RWPE1 (cell line): ENCODE results near the gene IGFLR1.

ENCODE experiments used
- CTCF ChIA-PET: fragments of 350-600 bp; sonication (Branson Sonifier 250); formaldehyde crosslinking; extraction: SDS; loops from one replicate; lab custom pipeline; 2021; lab: Yijun Ruan, JAX
- POLR2A ChIA-PET: fragments of 400-600 bp; formaldehyde crosslinking; extraction: SDS; loops from one replicate; lab custom pipeline; 2020; ENCODE audit warnings: antibody characterized with exemption; ENCODE audit not compliant: low non-redundant PET; lab: Yijun Ruan, JAX
- DNase-seq: peaks from one replicate; pipeline ENCODE4 v3.0.0; 2012; ENCODE audit warnings: low spot score
- H3K27ac ChIP-seq: fragments of 450-650 bp; 2 replicates; pipeline ENCODE4 v1.5.1; 2017
- TF ChIP-seq, protein P1 (sequence below): fragments of 450-650 bp; conservative IDR thresholded peaks from 2 replicates; pipeline ENCODE4 v1.5.1; 2017; ENCODE audit warnings: low read depth, mild to moderate bottlenecking

IGFLR1 gene

DNA sequence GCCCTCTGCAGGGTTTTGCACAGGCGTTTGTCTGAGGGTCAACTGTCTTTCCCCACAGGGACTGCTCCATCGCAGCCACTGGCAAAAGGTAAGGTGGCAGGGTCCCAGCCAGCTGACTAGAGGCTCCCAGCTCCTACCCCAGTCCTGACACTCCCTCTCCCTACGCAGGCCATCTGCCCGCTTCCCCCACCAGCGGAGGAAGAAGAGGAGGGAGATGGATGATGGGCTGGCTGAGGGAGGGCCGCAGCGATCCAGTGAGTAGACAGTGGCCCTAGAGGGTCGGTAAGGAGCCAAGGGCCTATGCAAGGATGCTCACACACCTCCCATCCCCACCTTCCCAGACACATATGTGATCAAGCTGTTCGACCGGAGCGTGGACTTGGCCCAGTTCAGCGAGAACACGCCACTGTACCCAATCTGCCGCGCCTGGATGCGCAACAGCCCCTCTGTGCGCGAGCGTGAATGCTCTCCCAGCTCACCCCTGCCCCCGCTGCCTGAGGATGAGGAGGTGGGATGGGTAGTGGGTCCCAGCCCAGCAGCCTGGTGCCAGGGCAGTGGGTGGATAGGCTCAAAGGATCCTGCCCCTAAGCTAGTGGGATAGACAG, 10.6 kb upstream of the IGFLR1 start:
- ChIA-PET CTCF (interaction anchor here (0.6 to 0.7 kb wide), 2 partner anchors 11 to 19 kb away, joined by 4 to 6 read pairs; no protein-coding TSS in a partner anchor), POLR2A (no interaction called here)
- TF ChIP-seq, protein P1, sequence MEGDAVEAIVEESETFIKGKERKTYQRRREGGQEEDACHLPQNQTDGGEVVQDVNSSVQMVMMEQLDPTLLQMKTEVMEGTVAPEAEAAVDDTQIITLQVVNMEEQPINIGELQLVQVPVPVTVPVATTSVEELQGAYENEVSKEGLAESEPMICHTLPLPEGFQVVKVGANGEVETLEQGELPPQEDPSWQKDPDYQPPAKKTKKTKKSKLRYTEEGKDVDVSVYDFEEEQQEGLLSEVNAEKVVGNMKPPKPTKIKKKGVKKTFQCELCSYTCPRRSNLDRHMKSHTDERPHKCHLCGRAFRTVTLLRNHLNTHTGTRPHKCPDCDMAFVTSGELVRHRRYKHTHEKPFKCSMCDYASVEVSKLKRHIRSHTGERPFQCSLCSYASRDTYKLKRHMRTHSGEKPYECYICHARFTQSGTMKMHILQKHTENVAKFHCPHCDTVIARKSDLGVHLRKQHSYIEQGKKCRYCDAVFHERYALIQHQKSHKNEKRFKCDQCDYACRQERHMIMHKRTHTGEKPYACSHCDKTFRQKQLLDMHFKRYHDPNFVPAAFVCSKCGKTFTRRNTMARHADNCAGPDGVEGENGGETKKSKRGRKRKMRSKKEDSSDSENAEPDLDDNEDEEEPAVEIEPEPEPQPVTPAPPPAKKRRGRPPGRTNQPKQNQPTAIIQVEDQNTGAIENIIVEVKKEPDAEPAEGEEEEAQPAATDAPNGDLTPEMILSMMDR: no peak
- DNase-seq: no peak
- H3K27ac ChIP-seq: peak overlapping the region; percentile 98; the same call in 1 of the 2 replicates

DNA sequence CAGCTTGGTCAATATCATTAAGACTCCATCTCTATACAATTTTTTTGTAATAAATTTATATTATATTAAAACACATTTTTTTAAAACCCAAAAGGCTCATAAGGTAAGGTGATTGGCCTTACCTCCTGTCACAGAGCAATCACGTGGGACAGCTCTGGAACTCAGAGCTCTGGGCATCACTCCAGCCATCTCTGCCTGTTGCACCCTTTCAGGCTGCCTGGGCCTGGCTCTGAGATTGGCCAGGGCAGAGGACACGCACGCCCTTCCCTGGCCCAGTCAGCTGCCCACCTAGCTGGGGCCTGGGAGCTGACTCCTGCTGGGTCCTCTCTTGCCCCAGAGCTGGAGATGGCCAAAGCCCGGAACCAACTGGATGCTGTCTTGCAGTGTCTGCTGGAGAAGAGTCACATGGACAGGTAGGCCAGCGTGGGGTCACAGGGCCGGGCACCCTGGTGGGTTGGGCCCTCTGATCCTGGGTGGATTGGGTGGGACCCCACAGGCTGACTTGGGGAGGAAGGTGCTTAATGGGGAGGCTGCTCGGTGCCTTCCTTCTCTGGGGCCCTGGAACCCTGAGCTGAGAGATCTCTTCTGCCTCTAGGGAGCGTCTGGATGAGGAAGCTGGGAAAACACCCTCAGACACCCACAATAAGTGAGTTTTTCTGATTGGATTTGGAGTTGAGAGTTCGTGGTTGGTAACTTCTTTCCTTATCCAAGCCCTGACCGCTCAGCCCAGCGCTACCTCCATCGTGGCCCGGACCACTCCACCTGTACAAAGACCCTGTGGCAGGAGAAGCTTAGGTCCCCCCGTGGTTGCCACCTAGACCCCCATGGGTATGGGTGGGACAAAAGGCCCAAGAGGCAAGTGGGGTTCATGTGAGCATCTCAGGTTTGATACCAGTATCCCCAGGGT, 9.8 kb upstream of the IGFLR1 start:
- DNase-seq: no peak
- TF ChIP-seq, protein P1: no peak
- CTCF ChIA-PET: interaction anchor here (0.7 kb wide), 1 partner anchor 18 kb away, joined by 6 read pairs; no protein-coding TSS in a partner anchor
- no peak overlapping the region; the same call in 1 of the 2 replicates for H3K27ac ChIP-seq
- POLR2A ChIA-PET: interaction anchor here (1.1 kb wide), 1 partner anchor 11 kb away, joined by 3 read pairs; no protein-coding TSS in a partner anchor

DNA sequence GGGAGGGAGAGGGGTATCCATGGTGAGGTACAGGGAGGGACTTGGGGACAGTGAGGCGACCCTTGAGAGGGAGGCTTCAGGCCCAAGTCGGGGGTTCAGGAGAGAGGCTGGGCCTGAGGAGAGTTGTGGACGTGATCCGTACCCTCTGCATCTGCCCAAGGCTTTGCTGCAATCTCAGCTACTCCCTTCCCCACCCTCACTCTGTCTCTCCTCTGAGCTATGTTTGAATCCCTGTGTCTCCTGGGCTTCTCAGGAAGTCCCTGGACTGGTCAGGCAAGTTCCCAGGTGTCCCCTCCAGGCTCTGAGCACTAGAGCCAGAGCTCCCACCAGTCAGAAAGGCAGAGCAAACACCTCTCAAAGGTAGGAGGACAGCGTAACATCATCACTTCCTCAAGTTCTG, 7.9 kb upstream of the IGFLR1 start:
- CTCF ChIA-PET: no interaction called here
- no peak for DNase-seq

DNA sequence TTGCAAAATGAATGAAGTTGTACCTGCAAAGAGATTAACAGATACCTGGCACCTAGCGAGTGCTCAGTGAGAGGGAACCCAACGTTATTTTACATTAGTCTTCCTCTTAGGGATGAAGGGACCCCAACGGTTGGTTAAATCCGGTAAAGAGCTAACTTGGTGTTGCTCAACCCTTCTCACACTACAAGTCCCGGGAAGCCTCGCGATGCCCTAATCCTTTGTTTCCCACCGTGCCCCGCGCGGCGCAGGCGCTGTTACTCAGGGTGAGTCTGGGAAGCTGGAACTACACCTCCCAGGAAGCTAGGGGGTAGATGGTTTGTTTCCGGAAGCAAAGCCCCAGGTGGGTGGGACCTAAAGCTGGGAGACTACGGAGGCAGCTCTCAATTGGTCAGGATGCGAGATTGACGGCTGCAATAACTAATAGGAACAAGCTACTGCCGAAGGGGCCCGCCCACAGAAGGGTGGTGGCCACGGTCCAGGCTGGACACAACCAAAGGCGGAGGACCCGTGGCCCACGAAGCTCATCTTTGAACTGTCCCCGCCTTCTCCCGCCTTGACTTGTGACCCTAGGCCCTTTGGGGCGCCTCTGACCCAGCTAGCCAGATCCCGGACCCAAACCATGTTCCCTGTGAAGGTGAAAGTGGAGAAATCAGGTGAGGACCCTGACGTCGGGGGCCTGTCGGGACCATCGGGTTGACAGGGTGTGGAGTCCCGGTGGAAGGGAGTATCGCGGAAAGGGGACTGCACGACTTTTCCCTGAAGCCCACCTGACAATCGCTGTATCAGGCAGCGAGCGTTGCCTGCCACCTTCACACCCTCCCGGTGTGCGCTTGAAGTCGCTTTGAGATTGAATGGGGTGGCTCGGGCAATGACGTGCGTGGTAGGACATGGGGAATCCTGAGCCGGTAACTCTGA, 6.1 kb upstream of the IGFLR1 start, which contains the start of gene LIN37:
LIN37 (plus strand) TSS at position 471 of the 915 bp plus-strand sequence; CDS start at position 620, 149 bp downstream.
- peak within 1 kb of the TSS; percentile 65 for H3K27ac ChIP-seq
- POLR2A ChIA-PET: interaction anchor here (0.6 to 1.0 kb wide), 3 partner anchors 8 to 11 kb away, joined by 3 to 4 read pairs (median 3); partner anchors contain the start of gene HSPB6
- DNase-seq: peak; percentile 99
- CTCF ChIA-PET: interaction anchor here (0.6 kb wide), 2 partner anchors 13 to 149 kb away, joined by 3 read pairs; no protein-coding TSS in a partner anchor
- TF ChIP-seq, protein P1: no peak

More for the DNA sequence above, 7.9 kb upstream of the IGFLR1 start:
- TF ChIP-seq, protein P1: no peak
- peak overlapping the region; percentile 31 for H3K27ac ChIP-seq
- POLR2A ChIA-PET: interaction anchor here (1.0 kb wide), 1 partner anchor 47 kb away, joined by 3 read pairs; no protein-coding TSS in a partner anchor

DNA sequence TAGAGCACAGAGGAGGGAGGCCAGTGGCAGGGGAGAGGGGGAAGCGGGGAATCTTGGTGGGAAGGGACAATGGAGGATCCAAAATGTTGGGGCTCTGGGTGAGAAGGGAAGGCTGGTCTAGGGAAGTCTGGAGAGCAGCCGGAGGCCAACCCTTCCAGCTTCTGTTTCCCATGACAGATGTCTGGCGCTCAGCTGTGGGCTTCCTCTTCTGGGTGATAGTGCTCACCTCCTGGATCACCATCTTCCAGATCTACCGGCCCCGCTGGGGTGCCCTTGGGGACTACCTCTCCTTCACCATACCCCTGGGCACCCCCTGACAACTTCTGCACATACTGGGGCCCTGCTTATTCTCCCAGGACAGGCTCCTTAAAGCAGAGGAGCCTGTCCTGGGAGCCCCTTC, 4.3 kb upstream of the IGFLR1 start:
- H3K27ac ChIP-seq: peak overlapping the region; percentile 98
- POLR2A ChIA-PET: interaction anchor here (0.5 kb wide), 1 partner anchor 81 kb away, joined by 3 read pairs; no protein-coding TSS in a partner anchor
- no peak for DNase-seq
- TF ChIP-seq, protein P1: no peak
- CTCF ChIA-PET: no interaction called here
